GM12892 (cell line): ENCODE results near the gene PNPLA1.

Experiments
- POLR2A ChIP-seq: IDR thresholded peaks from 2 replicates; pipeline ENCODE4 v1.6.1; 2011; ENCODE audit warnings: low read depth, low read length, control low read depth
- POLR2AphosphoS5 ChIP-seq: IDR thresholded peaks from 2 replicates; pipeline ENCODE4 v1.6.1; 2011; ENCODE audit warnings: low read depth, low read length, control low read depth

DNA sequence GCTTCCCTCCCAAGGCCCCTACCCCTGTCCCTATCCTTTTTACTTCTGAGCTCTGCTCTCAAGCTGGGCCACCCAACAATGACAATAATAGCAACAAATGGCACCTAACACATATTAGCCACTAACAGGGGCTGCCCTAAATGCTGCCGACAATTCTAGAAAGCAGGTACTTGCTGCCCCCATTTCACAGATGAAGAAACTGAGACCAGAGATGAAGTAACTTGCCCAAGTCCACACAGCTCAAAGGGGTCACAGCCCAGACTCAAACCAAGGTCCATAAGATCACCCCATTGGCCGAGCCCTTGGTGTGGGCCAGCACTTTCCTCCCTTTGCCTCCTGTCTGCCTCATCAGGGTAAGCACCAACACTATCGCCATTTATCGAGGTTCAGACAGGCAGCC lies 54.9 kb downstream of the PNPLA1 start:
- TF ChIP-seq POLR2AphosphoS5 (no peak), POLR2A (no peak)
